Spleen (tissue), 11 donors: ENCODE results near the gene QKI. TPM values are rescaled to one million over a fixed set of nuclear protein-coding genes. Genes with fewer than 3 reads are reported as not detected.

ENCODE experiments used
- DNase-seq: peaks from one replicate; pipeline ENCODE4 v3.0.0-alpha.2; 2020
- H3K27ac ChIP-seq, 8 donors: fragments of 200-600 bp; sonication (generic) in 7 of 8; 1 replicate in 4 of 8; 2 replicates in 4 of 8; pipeline versions ENCODE4 v1.5.0 to v1.8.0; 2016 to 2021; ENCODE audit warnings: inconsistent platforms in 4 of 8, mild to moderate bottlenecking in 4 of 8, moderate library complexity in 1 of 8
- H3K27me3 ChIP-seq, 7 donors: fragments of 200-600 bp; sonication (generic) in 6 of 7; replicated peaks in 1 of 7; 1 replicate in 4 of 7; 2 replicates in 3 of 7; pipeline versions ENCODE4 v1.5.0 to v1.8.0; 2016 to 2021; ENCODE audit warnings: inconsistent platforms in 3 of 7, mild to moderate bottlenecking in 1 of 7
- H3K36me3 ChIP-seq, 6 donors: fragments of 200-600 bp; sonication (generic) in 5 of 6; 1 replicate in 4 of 6; 2 replicates in 2 of 6; pipeline versions ENCODE4 v1.5.0 to v1.8.0; 2016 to 2021; ENCODE audit warnings: inconsistent platforms in 2 of 6
- H3K4me1 ChIP-seq, 6 donors: fragments of 200-600 bp; sonication (generic) in 5 of 6; 1 replicate in 3 of 6; 2 replicates in 3 of 6; pipeline versions ENCODE4 v1.5.0 to v1.8.0; 2016 to 2021; ENCODE audit warnings: inconsistent platforms in 3 of 6
- H3K4me3 ChIP-seq, 8 donors: fragments of 200-600 bp; sonication (generic) in 7 of 8; 1 replicate in 4 of 8; 2 replicates in 4 of 8; pipeline versions ENCODE4 v1.5.0 to v1.8.0; 2016 to 2021; ENCODE audit warnings: inconsistent platforms in 4 of 8, mild to moderate bottlenecking in 4 of 8, moderate library complexity in 2 of 8
- H3K9me3 ChIP-seq, 8 donors: fragments of 200-600 bp; sonication (generic) in 7 of 8; 1 replicate in 4 of 8; 2 replicates in 4 of 8; pipeline versions ENCODE4 v1.5.0 to v1.8.0; 2016 to 2021; ENCODE audit warnings: inconsistent platforms in 4 of 8
- POLR2A ChIP-seq, 3 donors: fragments of 450-650 bp; IDR thresholded peaks; one replicate each; pipeline ENCODE4 v1.5.1; 2017; ENCODE audit warnings: antibody characterized with exemption in 3 of 3, mild to moderate bottlenecking in 1 of 3
- POLR2AphosphoS5 ChIP-seq, 3 donors: sonication (generic); formaldehyde crosslinking; IDR thresholded peaks; one replicate each; pipeline ENCODE4 v1.5.1; 2017; ENCODE audit warnings: antibody characterized with exemption in 3 of 3
- WGBS, 5 donors: extraction: QIAGEN DNeasy Blood & Tissue Kit in 3 of 5; methylation state at CpG; one replicate each; pipeline versions ENCODE4 v1.1.5 to v1.1.7; 2013 to 2018; 5-methylcytosine and 5-hydroxymethylcytosine counted together
- intact Hi-C: fragments of 100-400 bp; cut with DNase I; formaldehyde crosslinking; loops from one replicate; pipeline ENCODE4 v1.15.0; 2023; ENCODE audit warnings: low total_unique reads
- polyA plus RNA-seq, 3 donors: library from polyadenylated mRNA; stranded (reverse); fragments of 200-250 nt; gene quantifications; one replicate each; pipeline ENCODE4 v1.2.1, GENCODE V29; 2013
- total RNA-seq, 7 donors: library from RNA; depleted of rRNA in 3 of 7; stranded (reverse); fragments of >200 nt in 3 of 7; fragmentation: NEBNext Ultra II Directional in 4 of 7; extraction: Animal tissue kit (Norgen Biotek cat#: 25700) in 4 of 7; gene quantifications; one replicate each; pipeline versions ENCODE4 v1.1.0 to v1.2.1, GENCODE V29; 2016 to 2021
- TF ChIP-seq, protein P1 (sequence below), 11 experiments: fragments of 200-600 bp in 7 of 11; fragments of 450-650 bp in 4 of 11; sonication (generic) in 4 of 11; IDR thresholded peaks in 8 of 11; conservative IDR thresholded peaks in 3 of 11; 1 replicate in 7 of 11; 2 replicates in 4 of 11; pipeline versions ENCODE4 v1.4.0 to v1.8.0; 2016 to 2021; ENCODE audit warnings: antibody characterized with exemption in 11 of 11, inconsistent platforms in 4 of 11, mild to moderate bottlenecking in 1 of 11
- donor health status: healthy with polysubstance abuse.
- donor health status: DM: no; HTN: no; CAD: no; lungs with moderate emphysema.
- donor health status: DM: no; HTN: no; CAD: no.
- donor health status: Bipolar disorder and iron deficiency.
- donor health status: healthy.
- donor health status: DM: no; HTN: no; CAD: no.
- donor health status: DM: yes; HTN: yes; CAD: no.

QKI gene
- total and polyA plus RNA-seq, 10 donors, result 11.3 to 217 (median 180) TPM

DNA sequence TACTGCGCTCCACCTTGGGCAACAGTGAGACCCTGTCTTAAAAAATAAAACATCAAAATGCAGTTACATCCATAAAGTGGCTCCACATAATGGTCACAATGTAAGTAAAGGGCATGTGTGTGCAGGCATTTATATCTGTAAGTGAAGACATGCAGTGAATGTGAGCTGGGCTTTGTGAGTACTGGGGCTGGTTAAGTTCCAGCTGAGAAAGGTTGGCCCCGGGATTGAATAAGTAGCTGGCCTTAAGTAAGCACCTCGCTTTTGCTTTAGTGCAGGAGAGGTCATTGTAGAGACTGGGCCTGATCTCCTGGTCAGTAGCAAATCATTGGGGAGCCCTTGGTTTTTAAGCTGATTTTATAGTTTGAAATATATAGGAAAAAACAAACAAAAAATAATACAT, 8.0 kb downstream of the QKI start:
- no peaks in the 10 kb centered on the region for H3K27me3 ChIP-seq
- no peak overlapping the region for H3K4me3 ChIP-seq
- intact Hi-C loops, result loop anchor here (10.0 kb wide), 1 partner anchor 532 kb away; no protein-coding TSS in a partner anchor
- 82 to 96% (median 88%) methylated on average over 3 of the region's 3 CpGs for WGBS, 5 donors
- H3K36me3 ChIP-seq, result no peaks in the 10 kb centered on the region
- H3K4me1 ChIP-seq, result peaks cover 14 to 100% (median 83%) of the 10 kb centered on the region in 6 donors
- peak overlapping the region in 1 of 8 donors; percentile 4 for H3K27ac ChIP-seq
- no peak for DNase-seq
- TF ChIP-seq POLR2AphosphoS5 (IDR thresholded peaks at IDR 0.05), result no peak
- no peak for TF ChIP-seq POLR2A (IDR thresholded peaks at IDR 0.05)
- TF ChIP-seq, protein P1, sequence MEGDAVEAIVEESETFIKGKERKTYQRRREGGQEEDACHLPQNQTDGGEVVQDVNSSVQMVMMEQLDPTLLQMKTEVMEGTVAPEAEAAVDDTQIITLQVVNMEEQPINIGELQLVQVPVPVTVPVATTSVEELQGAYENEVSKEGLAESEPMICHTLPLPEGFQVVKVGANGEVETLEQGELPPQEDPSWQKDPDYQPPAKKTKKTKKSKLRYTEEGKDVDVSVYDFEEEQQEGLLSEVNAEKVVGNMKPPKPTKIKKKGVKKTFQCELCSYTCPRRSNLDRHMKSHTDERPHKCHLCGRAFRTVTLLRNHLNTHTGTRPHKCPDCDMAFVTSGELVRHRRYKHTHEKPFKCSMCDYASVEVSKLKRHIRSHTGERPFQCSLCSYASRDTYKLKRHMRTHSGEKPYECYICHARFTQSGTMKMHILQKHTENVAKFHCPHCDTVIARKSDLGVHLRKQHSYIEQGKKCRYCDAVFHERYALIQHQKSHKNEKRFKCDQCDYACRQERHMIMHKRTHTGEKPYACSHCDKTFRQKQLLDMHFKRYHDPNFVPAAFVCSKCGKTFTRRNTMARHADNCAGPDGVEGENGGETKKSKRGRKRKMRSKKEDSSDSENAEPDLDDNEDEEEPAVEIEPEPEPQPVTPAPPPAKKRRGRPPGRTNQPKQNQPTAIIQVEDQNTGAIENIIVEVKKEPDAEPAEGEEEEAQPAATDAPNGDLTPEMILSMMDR (IDR thresholded peaks at IDR 0.05 in 8 of 11, conservative IDR thresholded peaks at IDR 0.05 in 3 of 11), result no peak
- H3K9me3 ChIP-seq, result no peaks in the 10 kb centered on the region

- H3K4me3 ChIP-seq, result no peak overlapping the region
- intact Hi-C loops, result loop anchor here (10.0 kb wide), 1 partner anchor 531 kb away; no protein-coding TSS in a partner anchor
- H3K27ac ChIP-seq, result peak overlapping the region in 1 of 8 donors; percentile 4
- DNase-seq, result no peak
- H3K9me3 ChIP-seq, result no peaks in the 10 kb centered on the region
- 80 to 90% (median 86%) methylated on average over 2 of the region's 2 CpGs for WGBS, 5 donors
- H3K4me1 ChIP-seq, result peaks cover 8 to 100% (median 86%) of the 10 kb centered on the region in 6 donors
- no peaks in the 10 kb centered on the region for H3K36me3 ChIP-seq
- TF ChIP-seq POLR2A (IDR thresholded peaks at IDR 0.05) (no peak), POLR2AphosphoS5 (IDR thresholded peaks at IDR 0.05) (no peak)
- TF ChIP-seq, protein P1 (IDR thresholded peaks at IDR 0.05 in 8 of 11, conservative IDR thresholded peaks at IDR 0.05 in 3 of 11), result no peak
- no peaks in the 10 kb centered on the region for H3K27me3 ChIP-seq
These were observed 9.2 kb downstream of the QKI start for GRCh38 chr6:163423696-163424095.

DNA sequence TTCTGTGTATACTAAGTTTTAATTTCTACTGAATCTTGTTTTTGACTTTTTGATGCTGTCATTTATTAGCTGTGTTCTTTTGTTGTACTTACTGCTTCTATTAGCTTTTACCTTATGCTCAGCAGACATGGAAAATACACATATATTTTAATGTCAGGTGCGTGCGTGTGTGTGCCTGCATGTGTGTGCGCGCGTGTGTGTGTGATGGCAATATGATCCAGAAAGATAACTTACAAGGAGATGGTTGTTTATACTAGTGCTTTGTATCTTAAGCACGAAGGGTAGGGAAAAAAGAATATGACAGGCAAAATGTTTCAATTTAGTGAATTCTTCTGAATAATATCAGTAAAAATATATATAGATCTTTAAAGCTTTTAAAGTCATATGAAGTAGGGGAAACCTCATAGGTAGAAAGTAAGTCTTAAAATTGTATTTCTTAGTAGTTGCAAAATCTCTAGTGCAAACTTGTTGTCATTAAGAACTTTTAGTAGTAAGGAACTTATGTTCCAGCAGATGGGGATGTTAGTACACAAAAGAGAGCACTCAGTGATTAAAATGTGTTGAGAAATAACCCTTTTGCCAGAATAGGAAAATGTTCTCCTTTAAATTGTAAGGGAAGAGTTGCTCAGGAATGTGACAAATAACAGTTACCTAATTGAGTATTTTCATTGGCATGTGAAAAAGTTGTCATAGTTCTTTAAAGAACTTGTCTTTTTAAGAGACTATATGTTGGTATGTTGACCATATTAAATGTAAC, 13.2 kb downstream of the QKI start:
- DNase-seq, result no peak
- Histone ChIP-seq H3K27me3 (no peaks in the 10 kb centered on the region), H3K4me1 (peaks cover 5 to 100% (median 82%) of the 10 kb centered on the region in 6 donors), H3K27ac (no peak overlapping the region), H3K9me3 (no peaks in the 10 kb centered on the region), H3K4me3 (no peak overlapping the region), H3K36me3 (no peaks in the 10 kb centered on the region)
- intact Hi-C loops, result loop anchor here (10.0 kb wide), 1 partner anchor 527 kb away; no protein-coding TSS in a partner anchor
- TF ChIP-seq, protein P1 (IDR thresholded peaks at IDR 0.05 in 8 of 11, conservative IDR thresholded peaks at IDR 0.05 in 3 of 11), result peak in 6 of 11 experiments; percentile 33 to 44 (median 40)
- no peak for TF ChIP-seq POLR2AphosphoS5 (IDR thresholded peaks at IDR 0.05)
- WGBS, 5 donors, result 80 to 92% (median 84%) methylated on average over 6 of the region's 6 CpGs

DNA sequence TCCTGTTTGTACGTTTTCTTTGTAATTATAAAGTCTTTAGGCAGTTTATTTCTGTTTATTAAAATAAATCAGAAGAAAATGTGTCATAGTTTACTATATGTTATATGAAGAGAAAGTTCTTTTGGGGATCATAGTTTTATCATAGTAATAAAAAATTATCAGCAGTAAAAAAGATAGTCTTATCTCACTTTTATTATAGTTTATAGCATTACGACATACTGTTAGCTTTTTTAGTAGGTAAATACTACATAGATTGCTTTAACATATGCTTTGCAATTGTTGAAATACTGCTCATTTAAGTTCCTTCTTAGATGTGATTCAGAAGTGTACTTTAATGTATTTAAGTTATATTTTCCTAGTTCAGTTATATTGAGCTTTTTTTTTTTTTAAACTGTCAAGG, 13.9 kb downstream of the QKI start:
- DNase-seq, result no peak
- no peaks in the 10 kb centered on the region for H3K27me3 ChIP-seq
- peaks cover 5 to 100% (median 80%) of the 10 kb centered on the region in 6 donors for H3K4me1 ChIP-seq
- TF ChIP-seq, protein P1 (IDR thresholded peaks at IDR 0.05 in 8 of 11, conservative IDR thresholded peaks at IDR 0.05 in 3 of 11), result no peak
- TF ChIP-seq POLR2A (IDR thresholded peaks at IDR 0.05) (no peak), POLR2AphosphoS5 (IDR thresholded peaks at IDR 0.05) (no peak)
- no peaks in the 10 kb centered on the region for H3K9me3 ChIP-seq
- H3K4me3 ChIP-seq, result no peak overlapping the region
- WGBS, 5 donors, result 70 to 85% (median 82%) methylated on average over 2 of the region's 2 CpGs
- intact Hi-C loops, result loop anchor here (10.0 kb wide), 1 partner anchor 526 kb away; no protein-coding TSS in a partner anchor
- H3K36me3 ChIP-seq, result no peaks in the 10 kb centered on the region
- no peak overlapping the region for H3K27ac ChIP-seq
